GM18861 (cell line): ENCODE data around the gene GAS7.
"Not testable (repeated sequence)": the region's sequence is repeated elsewhere in the genome, so short reads cannot be mapped to it uniquely, and the experiment has no call there.

Source experiments
- ATAC-seq: cut with Tn5 transposase; IDR thresholded peaks from one replicate; pipeline ENCODE4 v1.9.1; 2021; ENCODE audit not compliant: unreplicated experiment

GAS7 gene

GRCh38 chr17:10031127-10031526 is 167.3 kb downstream of the GAS7 start:
- ATAC-seq = no peak

- no peak for ATAC-seq
Measured at GRCh38 chr17:10029129-10029528, 169.3 kb downstream of the GAS7 start.

- ATAC-seq = no peak
Measured at GRCh38 chr17:10025976-10026901, 172.2 kb downstream of the GAS7 start.

GRCh38 chr17:10025224-10025623 is 173.2 kb downstream of the GAS7 start:
- no peak for ATAC-seq

GRCh38 chr17:10022416-10022815 is 176.0 kb downstream of the GAS7 start:
- no peak for ATAC-seq

GRCh38 chr17:10021272-10021984 is 177.0 kb downstream of the GAS7 start:
- no peak for ATAC-seq

- ATAC-seq = no peak
Measured at GRCh38 chr17:10019941-10020451, 178.4 kb downstream of the GAS7 start.

- ATAC-seq = no peak
Measured at GRCh38 chr17:10018461-10018891, 179.9 kb downstream of the GAS7 start.

GRCh38 chr17:10016958-10017570 is 181.3 kb downstream of the GAS7 start:
- ATAC-seq = not testable (repeated sequence)

- ATAC-seq = peak; percentile 65
Measured at GRCh38 chr17:10013365-10014112, 184.9 kb downstream of the GAS7 start.

GRCh38 chr17:10010752-10011151 is 187.7 kb downstream of the GAS7 start:
- ATAC-seq = no peak

GRCh38 chr17:10003705-10004104 is 194.7 kb downstream of the GAS7 start:
- no peak for ATAC-seq

- not testable (repeated sequence) for ATAC-seq
Measured at GRCh38 chr17:10002567-10003360, 195.6 kb downstream of the GAS7 start.

- ATAC-seq = no peak
Measured at GRCh38 chr17:10001306-10001873, 197.0 kb downstream of the GAS7 start.

GRCh38 chr17:9999919-10000695 is 198.3 kb downstream of the GAS7 start:
- ATAC-seq = peak; percentile 84

GRCh38 chr17:9998060-9998459 is 200.3 kb downstream of the GAS7 start:
- no peak for ATAC-seq

- no peak for ATAC-seq
Measured at GRCh38 chr17:9994761-9995160, 203.6 kb downstream of the GAS7 start.

- no peak for ATAC-seq
Measured at GRCh38 chr17:9991796-9992195, 206.6 kb downstream of the GAS7 start.

- ATAC-seq = no peak
Measured at GRCh38 chr17:9991351-9991750, 207.1 kb downstream of the GAS7 start.
